Keratinocyte (primary cell): ENCODE data around the gene ACTR2. TPM values are rescaled to one million over a fixed set of nuclear protein-coding genes. Genes with fewer than 3 reads are reported as not detected.

Experiments used
- DNase-seq: peaks from one replicate; pipeline ENCODE4 v3.0.0-alpha.2; 2011; ENCODE audit warnings: low read depth, missing footprints, low spot score
- FAIRE-seq: peaks from 2 replicates; lab custom pipeline; 2011; peaks lifted over from hg19 to GRCh38; lab: Jason Lieb, UNC
- H2AFZ ChIP-seq: 2 replicates; pipeline ENCODE4 v1.6.0; 2012; ENCODE audit warnings: low read length, control low read depth, inconsistent platforms; ENCODE audit not compliant: control insufficient read depth
- H3K27ac ChIP-seq: 2 replicates; pipeline ENCODE4 v1.5.1; 2011; ENCODE audit warnings: low read length; ENCODE audit not compliant: control insufficient read depth, insufficient read depth
- H3K27me3 ChIP-seq: 3 replicates; pipeline ENCODE4 v1.6.0; 2011; ENCODE audit warnings: low read length; ENCODE audit not compliant: control insufficient read depth, insufficient read depth; ENCODE audit errors: extremely low read depth
- H3K36me3 ChIP-seq, 2 experiments: 2 replicates in 1 of 2; 3 replicates in 1 of 2; pipeline ENCODE4 v1.5.1; 2011; ENCODE audit warnings: low read length in 2 of 2, mild to moderate bottlenecking in 1 of 2; ENCODE audit not compliant: control insufficient read depth in 2 of 2, insufficient read depth in 2 of 2; ENCODE audit errors: extremely low read depth in 1 of 2
- H3K4me1 ChIP-seq: 3 replicates; pipeline ENCODE4 v1.5.1; 2011; ENCODE audit warnings: low read length; ENCODE audit not compliant: control insufficient read depth, insufficient read depth; ENCODE audit errors: extremely low read depth
- H3K4me2 ChIP-seq: 3 replicates; pipeline ENCODE4 v1.6.0; 2011; ENCODE audit warnings: low read depth, low read length; ENCODE audit not compliant: control insufficient read depth, insufficient read depth; ENCODE audit errors: extremely low read depth
- H3K4me3 ChIP-seq, 3 experiments: fragments of 200-600 bp in 1 of 3; sonication (generic) in 1 of 3; 2 replicates in 2 of 3; 3 replicates in 1 of 3; pipeline ENCODE4 v1.5.1; 2011 to 2016; ENCODE audit warnings: low read length in 3 of 3, mild to moderate bottlenecking in 3 of 3, control low read depth in 2 of 3, inconsistent platforms in 1 of 3, low read depth in 1 of 3, mixed read lengths in 1 of 3, mixed run types in 1 of 3, moderate library complexity in 1 of 3; ENCODE audit not compliant: control insufficient read depth in 2 of 3, insufficient read depth in 2 of 3; ENCODE audit errors: extremely low read depth in 1 of 3
- H3K79me2 ChIP-seq: 2 replicates; pipeline ENCODE4 v1.6.0; 2012; ENCODE audit warnings: low read length; ENCODE audit not compliant: control insufficient read depth, insufficient read depth
- H3K9ac ChIP-seq: 3 replicates; pipeline ENCODE4 v1.6.0; 2011; ENCODE audit warnings: low read length; ENCODE audit not compliant: control insufficient read depth, insufficient read depth; ENCODE audit errors: extremely low read depth
- H3K9me1 ChIP-seq: 3 replicates; pipeline ENCODE4 v1.6.0; 2011; ENCODE audit warnings: low read length; ENCODE audit not compliant: control insufficient read depth, insufficient read depth; ENCODE audit errors: extremely low read depth
- H3K9me3 ChIP-seq: 2 replicates; pipeline ENCODE4 v1.5.1; 2012; ENCODE audit warnings: low read depth, low read length; ENCODE audit not compliant: control insufficient read depth
- H4K20me1 ChIP-seq: 3 replicates; pipeline ENCODE4 v1.6.0; 2011; ENCODE audit warnings: low read length; ENCODE audit not compliant: control insufficient read depth, insufficient read depth; ENCODE audit errors: extremely low read depth
- EZH2 ChIP-seq: IDR thresholded peaks from one replicate; pipeline ENCODE4 v1.6.1; 2012; ENCODE audit warnings: inconsistent platforms, mild to moderate bottlenecking, low read length, moderate library complexity
- dilution Hi-C: fragments of 300-500 bp; cut with MboI; formaldehyde crosslinking; loops from one replicate; pipeline ENCODE4 v1.7.0; 2020; ENCODE audit warnings: low sequenced_read_pairs; ENCODE audit not compliant: extremely low pct_ligation_motif_present
- polyA plus RNA-seq, 5 experiments: library from polyadenylated mRNA; depleted of rRNA in 3 of 5; stranded (reverse) in 3 of 5; stranded (forward) in 1 of 5; unstranded in 1 of 5; fragments of >200 nt; gene quantifications; 1 replicate in 1 of 5; 2 replicates in 3 of 5; 3 replicates in 1 of 5; pipeline versions ENCODE4 v1.2.1 to v1.2.3, GENCODE V29; 2011 to 2012; ENCODE audit warnings: missing spikeins in 2 of 5, low read depth in 1 of 5, low replicate concordance in 1 of 5
- TF ChIP-seq, protein P1 (sequence below), 3 experiments: IDR thresholded peaks in 1 of 3; conservative IDR thresholded peaks in 1 of 3; optimal IDR thresholded peaks in 1 of 3; 2 replicates in 2 of 3; 3 replicates in 1 of 3; pipeline versions ENCODE3 to v1.5.1; 2011; ENCODE audit warnings: low read length in 3 of 3, mild to moderate bottlenecking in 3 of 3, moderate library complexity in 2 of 3, control low read depth in 1 of 3, inconsistent platforms in 1 of 3; ENCODE audit not compliant: insufficient read depth in 2 of 3; ENCODE audit errors: extremely low read depth in 1 of 3

The ACTR2 gene
- polyA plus RNA-seq, 1 donor (not counting 4 experiments of a cell fraction or from before 2014, with no cell fraction given), result 257 TPM

DNA sequence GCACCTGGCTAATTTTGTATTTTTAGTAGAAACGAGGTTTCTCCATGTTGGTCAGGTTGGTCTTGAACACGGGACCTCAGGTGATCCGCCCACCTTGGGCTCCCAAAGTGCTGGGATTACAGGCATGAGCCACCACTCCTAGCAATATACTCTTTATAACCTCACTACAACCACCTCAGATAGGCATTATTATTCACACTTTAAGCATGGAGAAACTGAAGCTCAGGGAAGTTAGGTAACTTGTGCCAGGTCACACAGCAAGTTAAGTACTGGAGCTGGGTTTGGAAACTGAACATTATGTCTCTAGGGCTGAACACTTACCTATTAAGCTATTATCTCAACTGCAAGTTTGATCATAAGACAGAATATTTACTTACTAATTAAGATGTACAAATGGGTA is 42.6 kb upstream of the ACTR2 start:
- no peak for TF ChIP-seq EZH2
- TF ChIP-seq, protein P1, sequence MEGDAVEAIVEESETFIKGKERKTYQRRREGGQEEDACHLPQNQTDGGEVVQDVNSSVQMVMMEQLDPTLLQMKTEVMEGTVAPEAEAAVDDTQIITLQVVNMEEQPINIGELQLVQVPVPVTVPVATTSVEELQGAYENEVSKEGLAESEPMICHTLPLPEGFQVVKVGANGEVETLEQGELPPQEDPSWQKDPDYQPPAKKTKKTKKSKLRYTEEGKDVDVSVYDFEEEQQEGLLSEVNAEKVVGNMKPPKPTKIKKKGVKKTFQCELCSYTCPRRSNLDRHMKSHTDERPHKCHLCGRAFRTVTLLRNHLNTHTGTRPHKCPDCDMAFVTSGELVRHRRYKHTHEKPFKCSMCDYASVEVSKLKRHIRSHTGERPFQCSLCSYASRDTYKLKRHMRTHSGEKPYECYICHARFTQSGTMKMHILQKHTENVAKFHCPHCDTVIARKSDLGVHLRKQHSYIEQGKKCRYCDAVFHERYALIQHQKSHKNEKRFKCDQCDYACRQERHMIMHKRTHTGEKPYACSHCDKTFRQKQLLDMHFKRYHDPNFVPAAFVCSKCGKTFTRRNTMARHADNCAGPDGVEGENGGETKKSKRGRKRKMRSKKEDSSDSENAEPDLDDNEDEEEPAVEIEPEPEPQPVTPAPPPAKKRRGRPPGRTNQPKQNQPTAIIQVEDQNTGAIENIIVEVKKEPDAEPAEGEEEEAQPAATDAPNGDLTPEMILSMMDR (optimal IDR thresholded peaks at IDR 0.05 in 1 of 3, IDR thresholded peaks at IDR 0.05 in 1 of 3, conservative IDR thresholded peaks at IDR 0.05 in 1 of 3; ENCODE audit: extremely low read depth in 1 of 3, insufficient read depth in 2 of 3, low read length in 3 of 3), result no peak
- H3K9ac ChIP-seq, result no peak overlapping the region
- H3K27me3 ChIP-seq, result no peaks in the 10 kb centered on the region
- no peaks in the 10 kb centered on the region for H4K20me1 ChIP-seq
- H3K4me1 ChIP-seq, result no peaks in the 10 kb centered on the region
- no peaks in the 10 kb centered on the region for H3K9me3 ChIP-seq
- no peak overlapping the region for H3K4me3 ChIP-seq
- H3K79me2 ChIP-seq, result no peaks in the 10 kb centered on the region
- no peak overlapping the region for H3K27ac ChIP-seq
- no peak overlapping the region for H3K4me2 ChIP-seq
- FAIRE-seq (no peak), DNase-seq (no peak)
- no peaks in the 10 kb centered on the region for H3K9me1 ChIP-seq
- no peak overlapping the region for H2AFZ ChIP-seq
- no peaks in the 10 kb centered on the region for H3K36me3 ChIP-seq
- dilution Hi-C loops, result no loop called here

DNA sequence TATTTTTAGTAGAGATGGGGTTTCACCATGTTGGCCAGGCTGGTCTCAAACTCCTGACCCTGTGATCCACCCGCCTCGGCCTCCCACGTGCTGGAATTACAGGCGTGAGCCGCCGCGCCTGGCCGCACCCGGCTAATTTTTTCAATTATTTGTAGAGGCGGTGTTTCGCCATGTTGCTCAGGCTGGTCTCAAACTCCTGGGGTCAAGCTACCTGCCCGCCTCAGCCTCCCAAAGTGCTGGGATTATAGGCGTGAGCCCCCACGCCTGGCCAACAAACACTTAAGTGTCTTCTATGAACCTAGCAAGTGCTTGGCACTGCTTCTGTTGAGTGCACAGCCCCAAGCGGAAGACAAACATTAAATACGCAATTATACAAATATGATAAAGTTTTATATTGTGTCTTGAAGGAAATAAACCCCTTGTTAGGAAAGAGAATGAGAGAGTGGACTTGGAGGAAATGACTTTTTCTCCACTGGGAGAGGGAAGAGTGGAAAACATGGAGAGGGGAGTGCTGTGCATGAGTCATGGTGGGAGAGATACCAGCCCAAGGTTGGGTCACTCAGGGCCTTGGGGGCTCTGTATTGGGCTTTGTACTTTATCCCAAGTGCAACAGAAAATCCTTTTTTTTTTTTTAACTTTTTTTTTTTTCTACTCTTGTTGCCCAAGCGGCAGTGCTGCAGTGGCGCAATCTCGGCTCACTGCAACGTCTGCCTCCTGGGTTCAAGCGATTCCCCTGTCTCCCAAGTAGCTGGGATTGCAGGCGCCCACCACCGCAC is 41.4 kb upstream of the ACTR2 start:
- H3K9ac ChIP-seq, result no peak overlapping the region

More for the DNA sequence above, 41.4 kb upstream of the ACTR2 start:
- H3K36me3 ChIP-seq, result no peaks in the 10 kb centered on the region
- H3K79me2 ChIP-seq, result no peaks in the 10 kb centered on the region
- H3K4me2 ChIP-seq, result no peak overlapping the region
- H3K9me3 ChIP-seq, result no peaks in the 10 kb centered on the region
- no peaks in the 10 kb centered on the region for H3K27me3 ChIP-seq
- no peak for TF ChIP-seq EZH2
- TF ChIP-seq, protein P1 (optimal IDR thresholded peaks at IDR 0.05 in 1 of 3, IDR thresholded peaks at IDR 0.05 in 1 of 3, conservative IDR thresholded peaks at IDR 0.05 in 1 of 3; ENCODE audit: extremely low read depth in 1 of 3, insufficient read depth in 2 of 3, low read length in 3 of 3), result no peak
- no peaks in the 10 kb centered on the region for H3K9me1 ChIP-seq
- no peaks in the 10 kb centered on the region for H3K4me1 ChIP-seq
- FAIRE-seq (no peak), DNase-seq (no peak)
- no peaks in the 10 kb centered on the region for H4K20me1 ChIP-seq
- H3K27ac ChIP-seq, result no peak overlapping the region
- H2AFZ ChIP-seq, result no peak overlapping the region
- H3K4me3 ChIP-seq, result no peak overlapping the region
- dilution Hi-C loops, result no loop called here
